IMR-90 (cell line): ENCODE results near the gene NAA50. TPM values are rescaled to one million over a fixed set of nuclear protein-coding genes. Genes with fewer than 3 reads are reported as not detected.

Experiments
- ATAC-seq: fragments of 200-7000 bp; cut with Tn5 transposase; 2 replicates; pipeline ENCODE4 v1.9.1; 2020; ENCODE audit warnings: low read depth, mild to moderate bottlenecking, moderate library complexity
- BruUV-seq: library from RNA; stranded (reverse); fragments of 400-500 nt; replicated peaks from 2 replicates; lab custom pipeline; 2021; lab: Mats Ljungman, UMichigan
- CTCF ChIA-PET: fragments of 300-600 bp; formaldehyde crosslinking; extraction: SDS; loops from one replicate; lab custom pipeline; 2021; ENCODE audit warnings: antibody characterized with exemption; lab: Yijun Ruan, JAX
- POLR2A ChIA-PET: fragments of 300-600 bp; sonication (Branson Sonifier 250); formaldehyde crosslinking; loops from one replicate; lab custom pipeline; 2022; ENCODE audit warnings: antibody characterized with exemption; ENCODE audit not compliant: unreplicated experiment; lab: Charles Lee
- DNase-seq: peaks from one replicate; pipeline ENCODE4 v3.0.0; 2013
- H2AFZ ChIP-seq: replicated peaks from 2 replicates; pipeline ENCODE3; 2013; ENCODE audit warnings: low read length, mild to moderate bottlenecking; ENCODE audit not compliant: poor library complexity
- H2AK5ac ChIP-seq: 2 replicates; pipeline ENCODE4 v1.6.1; 2013; ENCODE audit warnings: low read depth, low read length, inconsistent platforms
- H2AK9ac ChIP-seq: replicated peaks from 2 replicates; pipeline ENCODE3; 2013; ENCODE audit warnings: mild to moderate bottlenecking, low read depth, low read length, moderate library complexity; ENCODE audit not compliant: poor library complexity
- H2BK120ac ChIP-seq: 2 replicates; pipeline ENCODE4 v1.6.1; 2013; ENCODE audit warnings: low read depth, low read length, inconsistent platforms
- H2BK15ac ChIP-seq: 3 replicates; pipeline ENCODE4 v1.6.1; 2013; ENCODE audit warnings: low read depth, low read length, inconsistent platforms
- H2BK20ac ChIP-seq: 2 replicates; pipeline ENCODE4 v1.6.1; 2013; ENCODE audit warnings: low read depth, mild to moderate bottlenecking, inconsistent platforms, low read length, moderate library complexity
- H2BK5ac ChIP-seq: 2 replicates; pipeline ENCODE4 v1.6.1; 2013; ENCODE audit warnings: mild to moderate bottlenecking, low read depth, low read length, inconsistent platforms; ENCODE audit not compliant: poor library complexity, severe bottlenecking
- H3K14ac ChIP-seq: replicated peaks from 2 replicates; pipeline ENCODE4 v1.6.1; 2013; ENCODE audit warnings: low read depth, low read length, inconsistent platforms
- H3K18ac ChIP-seq: 2 replicates; pipeline ENCODE4 v1.6.1; 2013; ENCODE audit warnings: low read depth, low read length, control low read depth
- H3K23ac ChIP-seq: 2 replicates; pipeline ENCODE4 v1.6.1; 2013; ENCODE audit warnings: low read depth, low read length, inconsistent platforms
- H3K27ac ChIP-seq: 2 replicates; pipeline ENCODE4 v1.5.1; 2013; ENCODE audit warnings: mild to moderate bottlenecking, control low read depth, low read length; ENCODE audit not compliant: insufficient read depth
- H3K27me3 ChIP-seq: 2 replicates; pipeline ENCODE4 v1.6.1; 2013; ENCODE audit warnings: low read length; ENCODE audit not compliant: control insufficient read depth, insufficient read depth
- H3K36me3 ChIP-seq: 2 replicates; pipeline ENCODE4 v1.6.1; 2013; ENCODE audit warnings: low read length, mixed read lengths; ENCODE audit not compliant: control insufficient read depth, insufficient read depth
- H3K4ac ChIP-seq: 2 replicates; pipeline ENCODE4 v1.6.1; 2013; ENCODE audit warnings: low read depth, low read length, inconsistent platforms
- H3K4me1 ChIP-seq: 2 replicates; pipeline ENCODE4 v1.6.1; 2013; ENCODE audit warnings: low read length, mixed read lengths; ENCODE audit not compliant: control insufficient read depth, insufficient read depth
- H3K4me2 ChIP-seq: 2 replicates; pipeline ENCODE4 v1.6.1; 2013; ENCODE audit warnings: low read depth, mild to moderate bottlenecking, control low read depth, low read length, moderate library complexity
- H3K4me3 ChIP-seq: 2 replicates; pipeline ENCODE4 v1.5.1; 2013; ENCODE audit warnings: low read depth, mild to moderate bottlenecking, control low read depth, low read length, moderate library complexity; ENCODE audit not compliant: insufficient read depth
- H3K56ac ChIP-seq: 2 replicates; pipeline ENCODE4 v1.6.1; 2013; ENCODE audit warnings: low read length, inconsistent platforms; ENCODE audit not compliant: insufficient read depth; ENCODE audit errors: extremely low read depth
- H3K79me1 ChIP-seq, 2 experiments: 2 replicates each; pipeline ENCODE4 v1.6.1; 2013; ENCODE audit warnings: low read length in 2 of 2, inconsistent platforms in 1 of 2, low read depth in 1 of 2
- H3K9ac ChIP-seq: 2 replicates; pipeline ENCODE4 v1.6.1; 2013; ENCODE audit warnings: low read depth, low read length, control low read depth
- H3K9me1 ChIP-seq: 2 replicates; pipeline ENCODE4 v1.6.1; 2013; ENCODE audit warnings: low read length, inconsistent platforms; ENCODE audit not compliant: insufficient read depth
- H3K9me3 ChIP-seq: 2 replicates; pipeline ENCODE4 v1.6.1; 2013; ENCODE audit warnings: low read length; ENCODE audit not compliant: control insufficient read depth, insufficient read depth
- H4K20me1 ChIP-seq: 2 replicates; pipeline ENCODE4 v1.6.1; 2013; ENCODE audit warnings: low read length, inconsistent platforms; ENCODE audit not compliant: insufficient read depth
- H4K5ac ChIP-seq: 2 replicates; pipeline ENCODE4 v1.6.1; 2013; ENCODE audit warnings: mild to moderate bottlenecking, low read depth, low read length, control low read depth
- H4K8ac ChIP-seq, 2 experiments: 2 replicates each; pipeline ENCODE4 v1.6.1; 2013; ENCODE audit warnings: low read depth in 2 of 2, low read length in 2 of 2, control low read depth in 1 of 2, inconsistent platforms in 1 of 2
- H4K91ac ChIP-seq: 2 replicates; pipeline ENCODE4 v1.6.1; 2013; ENCODE audit warnings: low read depth, low read length, inconsistent platforms; ENCODE audit not compliant: insufficient read depth
- BHLHE40 ChIP-seq: fragments of 150-350 bp; IDR thresholded peaks from 2 replicates; pipeline ENCODE4 v1.6.1; 2016; ENCODE audit warnings: mild to moderate bottlenecking, low read depth, low read length
- CEBPB ChIP-seq: IDR thresholded peaks from 2 replicates; pipeline ENCODE4 v1.6.1; 2012; ENCODE audit warnings: low read depth, low read length, improper control_type of control experiment
- CHD1 ChIP-seq: IDR thresholded peaks from 2 replicates; pipeline ENCODE4 v1.6.1; 2012; ENCODE audit warnings: low read depth, low read length, improper control_type of control experiment
- CTCF ChIP-seq: conservative IDR thresholded peaks from 2 replicates; pipeline ENCODE4 v1.5.1; 2012; ENCODE audit warnings: mild to moderate bottlenecking, low read depth, low read length, improper control_type of control experiment
- ELK1 ChIP-seq: fragments of 150-350 bp; IDR thresholded peaks from 2 replicates; pipeline ENCODE4 v1.6.1; 2016; ENCODE audit warnings: low read depth, mild to moderate bottlenecking, low read length, moderate library complexity, borderline replicate concordance
- FOS ChIP-seq: fragments of 150-350 bp; IDR thresholded peaks from 2 replicates; pipeline ENCODE4 v1.6.1; 2016; ENCODE audit warnings: low read depth, low read length
- MAFK ChIP-seq: IDR thresholded peaks from 2 replicates; pipeline ENCODE4 v1.6.1; 2012; ENCODE audit warnings: low read depth, low read length, improper control_type of control experiment
- MAZ ChIP-seq: IDR thresholded peaks from 2 replicates; pipeline ENCODE4 v1.6.1; 2012; ENCODE audit warnings: low read depth, mild to moderate bottlenecking, low read length, improper control_type of control experiment, moderate library complexity, borderline replicate concordance
- MXI1 ChIP-seq: IDR thresholded peaks from 2 replicates; pipeline ENCODE4 v1.6.1; 2012; ENCODE audit warnings: low read depth, mild to moderate bottlenecking, low read length, moderate library complexity, borderline replicate concordance
- NFE2L2 ChIP-seq: fragments of 150-350 bp; IDR thresholded peaks from 2 replicates; pipeline ENCODE4 v1.6.1; 2016; ENCODE audit warnings: low read depth, mild to moderate bottlenecking, low read length
- POLR2A ChIP-seq: IDR thresholded peaks from 2 replicates; pipeline ENCODE4 v1.6.1; 2012; ENCODE audit warnings: mild to moderate bottlenecking, low read depth, low read length
- RAD21 ChIP-seq: IDR thresholded peaks from 2 replicates; pipeline ENCODE4 v1.6.1; 2012; ENCODE audit warnings: low read length, improper control_type of control experiment
- RCOR1 ChIP-seq: IDR thresholded peaks from 2 replicates; pipeline ENCODE4 v1.6.1; 2012; ENCODE audit warnings: mild to moderate bottlenecking, low read length, improper control_type of control experiment; ENCODE audit not compliant: insufficient replicate concordance
- RFX5 ChIP-seq: IDR thresholded peaks from 2 replicates; pipeline ENCODE4 v1.8.0; 2012; ENCODE audit warnings: low read depth, mild to moderate bottlenecking, low read length, moderate library complexity
- SMC3 ChIP-seq: fragments of 150-350 bp; IDR thresholded peaks from 2 replicates; pipeline ENCODE4 v1.6.1; 2016; ENCODE audit warnings: low read depth, mild to moderate bottlenecking, antibody characterized with exemption, low read length, moderate library complexity
- USF2 ChIP-seq: fragments of 150-350 bp; IDR thresholded peaks from 2 replicates; pipeline ENCODE4 v1.6.1; 2017; ENCODE audit warnings: mild to moderate bottlenecking, antibody characterized with exemption, low read length, low read depth
- WGBS, 2 experiments: methylation state at CpG; one replicate each; pipeline versions ENCODE4 v1.1.5 to v1.1.7; 2013; ENCODE audit warnings: missing lambda C conversion rate in 2 of 2; ENCODE audit not compliant: insufficient read length in 1 of 2; ENCODE audit errors: extremely low coverage in 2 of 2; 5-methylcytosine and 5-hydroxymethylcytosine counted together
- dilution Hi-C: fragments of 300-500 bp; cut with HindIII; formaldehyde crosslinking; loops from one replicate; pipeline ENCODE4 v1.14.3; 2018; ENCODE audit warnings: low sequenced_read_pairs; ENCODE audit not compliant: unreplicated experiment
- in situ Hi-C: fragments of 300-500 bp; cut with MboI; formaldehyde crosslinking; loops from 3 replicates; pipeline ENCODE4 v1.14.3; 2019; ENCODE audit warnings: low sequenced_read_pairs, inconsistent platforms, mixed read lengths
- intact Hi-C: fragments of 100-400 bp; cut with micrococcal nuclease; formaldehyde crosslinking; loops from 2 replicates; pipeline ENCODE4 v1.10.0; 2022
- polyA plus RNA-seq, 3 experiments: library from polyadenylated mRNA; depleted of rRNA; stranded (reverse); fragments of >200 nt; gene quantifications; 2 replicates each; pipeline ENCODE4 v1.2.3, GENCODE V29; 2012; ENCODE audit warnings: low replicate concordance in 1 of 3
- total RNA-seq: library from RNA; depleted of rRNA; stranded (reverse); fragments of >200 nt; gene quantifications from 2 replicates; pipeline ENCODE4 v1.2.3, GENCODE V29; 2012

Gene NAA50
- total and polyA plus RNA-seq, 2 of the 4 experiments (the other 2 are of a cell fraction), result 42.4 to 125 TPM

- Histone ChIP-seq H3K27me3 (no peaks in the 10 kb centered on the region), H3K9me1 (no peaks in the 10 kb centered on the region), H2AK5ac (no peak overlapping the region), H2AK9ac (no peak overlapping the region), H3K18ac (no peak overlapping the region), H3K36me3 (peaks cover 5% of the 10 kb centered on the region), H3K56ac (no peak overlapping the region), H3K23ac (no peak overlapping the region), H2BK5ac (no peak overlapping the region), H3K4ac (no peak overlapping the region), H4K8ac (no peak overlapping the region), H3K9me3 (no peaks in the 10 kb centered on the region), H3K4me3 (no peak overlapping the region), H3K79me1 (peaks cover 0 to 16% of the 10 kb centered on the region in 2 experiments; a peak in 2 of 4 replicates), H2BK15ac (no peak overlapping the region), H2AFZ (no peak overlapping the region), H4K91ac (no peak overlapping the region), H2BK120ac (no peak overlapping the region), H3K4me2 (no peak overlapping the region), H3K9ac (no peak overlapping the region), H2BK20ac (no peak overlapping the region), H3K4me1 (no peaks in the 10 kb centered on the region), H3K27ac (no peak overlapping the region), H4K20me1 (no peaks in the 10 kb centered on the region), H4K5ac (no peak overlapping the region), H3K14ac (no peak overlapping the region)
- WGBS, 2 experiments, result no CpG with 5 or more reads among the region's 1 CpG
- DNase-seq, result no peak
- ATAC-seq, result no peak
- POLR2A ChIA-PET, result interaction anchor here (0.7 kb wide), 1 partner anchor 1598 kb away, joined by 9 read pairs; no protein-coding TSS in a partner anchor
- CTCF ChIA-PET, result interaction anchor here (1.5 kb wide), 1 partner anchor 9 kb away, joined by 5 read pairs; no protein-coding TSS in a partner anchor
- TF ChIP-seq FOS (no peak), POLR2A (no peak), MAZ (no peak), NFE2L2 (no peak), ELK1 (no peak), RFX5 (no peak), BHLHE40 (no peak), CHD1 (no peak), MAFK (no peak), USF2 (no peak), CTCF (no peak), MXI1 (no peak), RCOR1 (no peak), RAD21 (no peak), SMC3 (no peak), CEBPB (no peak)
- no TSS peak for BruUV-seq
- intact Hi-C loops (no loop called here), in situ Hi-C loops (no loop called here), dilution Hi-C loops (no loop called here)
Observed at GRCh38 chr3:113677737-113678136, 68.3 kb downstream of the NAA50 start.
